GM12872 (cell line): Measurements from ENCODE around the gene DCAF7.

Source experiments
- CTCF ChIP-seq: IDR thresholded peaks from 3 replicates; pipeline ENCODE4 v1.5.1; 2011; ENCODE audit warnings: low read depth, mild to moderate bottlenecking, low read length, moderate library complexity; ENCODE audit not compliant: insufficient read depth

DCAF7 gene

DNA sequence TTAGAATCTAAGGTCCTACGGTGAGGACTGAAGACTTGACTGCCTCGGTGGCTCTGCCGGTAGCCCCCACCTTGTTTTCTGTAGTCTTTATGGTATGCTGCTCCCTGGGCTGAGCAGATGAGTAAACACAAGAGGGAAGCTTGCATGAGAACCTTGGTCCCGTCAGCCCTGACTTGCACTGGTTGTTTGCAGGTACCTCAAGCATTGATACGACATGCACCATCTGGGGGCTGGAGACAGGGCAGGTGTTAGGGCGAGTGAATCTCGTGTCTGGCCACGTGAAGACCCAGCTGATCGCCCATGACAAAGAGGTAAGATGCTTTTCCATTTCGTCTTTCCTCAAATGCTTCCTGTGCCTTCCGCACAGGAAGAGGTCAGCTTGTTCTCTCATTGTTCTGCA, 29.4 kb downstream of the DCAF7 start:
- no peak for TF ChIP-seq CTCF

DNA sequence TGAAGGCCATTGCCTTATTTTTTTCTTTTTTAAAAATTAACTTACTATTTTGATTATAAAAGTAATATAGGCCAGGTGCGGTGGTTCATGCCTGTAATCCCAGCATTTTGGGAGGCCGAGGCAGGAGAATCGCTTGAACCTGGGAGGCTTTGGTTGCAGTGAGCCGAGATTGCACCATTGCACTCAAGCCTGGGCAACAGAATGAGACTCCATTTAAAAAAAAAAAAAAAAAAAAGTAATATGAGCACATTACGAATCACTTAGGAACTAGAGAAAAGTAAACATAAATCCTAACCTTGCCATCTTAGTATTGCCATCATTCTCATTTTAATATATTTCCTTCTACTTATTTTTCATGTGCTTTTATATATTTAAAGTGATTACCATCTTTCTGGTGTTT, 37.5 kb downstream of the DCAF7 start:
- TF ChIP-seq CTCF = no peak

GRCh38 chr17:63588797-63589196, 38.5 kb downstream of the DCAF7 start:
- TF ChIP-seq CTCF = no peak

- TF ChIP-seq CTCF = no peak
These were observed 39.4 kb downstream of the DCAF7 start for GRCh38 chr17:63589646-63590045.

GRCh38 chr17:63592797-63593196, 42.5 kb downstream of the DCAF7 start:
- TF ChIP-seq CTCF = no peak

DNA sequence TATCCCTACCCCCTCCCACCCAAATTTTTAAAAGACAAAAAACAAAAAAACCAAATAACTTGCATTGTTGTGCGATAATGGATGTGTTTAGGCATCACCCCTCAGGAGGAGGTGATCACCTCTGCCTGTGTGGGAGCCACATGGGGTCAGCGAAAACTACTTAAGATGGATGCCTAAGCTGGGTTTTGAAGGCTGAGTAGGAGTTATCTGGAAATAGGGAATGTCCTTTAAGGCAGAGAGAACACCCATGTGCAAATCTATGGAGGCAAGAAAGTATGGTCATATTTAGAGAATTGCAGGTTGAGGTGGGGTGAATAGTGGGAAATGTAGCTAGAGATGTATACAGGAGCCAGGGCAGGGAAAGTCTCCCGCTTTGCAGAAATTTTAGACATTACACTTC, 44.9 kb downstream of the DCAF7 start:
- TF ChIP-seq CTCF = no peak

DNA sequence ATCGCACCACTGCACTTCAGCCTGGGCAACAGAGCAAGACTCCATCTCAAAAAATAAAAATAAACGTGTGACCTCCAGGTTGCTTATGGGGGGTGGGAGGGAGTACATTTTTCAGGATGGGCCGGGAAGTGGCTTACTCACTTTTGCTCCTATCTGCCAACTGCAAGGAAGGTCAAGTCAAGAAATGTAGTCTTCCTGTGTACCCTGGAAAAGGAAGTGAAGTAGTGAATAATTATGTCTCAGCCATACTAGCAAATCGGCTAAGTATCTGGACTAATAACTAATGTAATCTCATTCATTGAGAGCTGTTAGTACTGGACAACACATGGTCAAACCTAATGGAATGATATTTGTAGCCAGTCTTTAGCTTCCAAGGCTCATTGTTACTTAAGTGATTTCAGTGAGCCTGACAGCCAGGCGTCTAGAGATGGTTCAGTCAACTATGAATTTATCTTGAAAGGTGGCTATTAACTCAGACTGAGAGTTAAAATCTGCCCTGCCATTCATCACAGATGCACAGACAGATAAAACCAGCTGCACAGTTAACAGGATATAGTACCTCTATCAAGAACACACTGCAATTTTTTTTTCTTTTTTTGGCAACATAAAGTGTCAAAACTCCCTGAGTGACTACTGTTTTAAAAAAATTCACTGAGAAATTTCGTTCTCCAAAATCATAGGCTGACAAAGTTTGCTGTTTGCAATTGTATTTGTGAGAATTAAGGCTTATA, 46.7 kb downstream of the DCAF7 start:
- TF ChIP-seq CTCF = no peak
